Esophagus squamous epithelium (tissue), 4 donors: Measurements from ENCODE around the gene NAE1.

Source experiments
- CTCF ChIP-seq, 6 experiments: fragments of 450-650 bp in 4 of 6; fragments of 200-600 bp in 2 of 6; sonication (generic) in 2 of 6; IDR thresholded peaks; one replicate each; pipeline ENCODE4 v1.5.1; 2016 to 2019; ENCODE audit warnings: antibody characterized with exemption in 6 of 6, mild to moderate bottlenecking in 4 of 6, moderate library complexity in 4 of 6
- POLR2A ChIP-seq, 4 donors: fragments of 450-650 bp; IDR thresholded peaks; one replicate each; pipeline ENCODE4 v1.6.1; 2017; ENCODE audit warnings: antibody characterized with exemption in 4 of 4, mild to moderate bottlenecking in 4 of 4, moderate library complexity in 3 of 4

GRCh38 chr16:66802159-66802558 lies 28.6 kb downstream of the NAE1 start:
- no peak for TF ChIP-seq CTCF (IDR thresholded peaks at IDR 0.05)
- no peak for TF ChIP-seq POLR2A (IDR thresholded peaks at IDR 0.05)
